Endothelial cell of umbilical vein (primary cell): Measurements from ENCODE around the gene SVIL.
"Not testable (repeated sequence)": the region's sequence is repeated elsewhere in the genome, so short reads cannot be mapped to it uniquely, and the experiment has no call there.

Source experiments
- EZH2 ChIP-seq: IDR thresholded peaks from 2 replicates; pipeline ENCODE4 v1.6.1; 2012; ENCODE audit warnings: borderline replicate concordance, low read depth, mild to moderate bottlenecking, moderate library complexity, low read length, inconsistent platforms; ENCODE audit not compliant: severe bottlenecking
- FOS ChIP-seq: IDR thresholded peaks from 2 replicates; pipeline ENCODE4 v1.6.1; 2011; ENCODE audit warnings: mild to moderate bottlenecking, low read length, moderate library complexity, borderline replicate concordance; ENCODE audit not compliant: insufficient read depth
- GATA2 ChIP-seq: IDR thresholded peaks from 2 replicates; pipeline ENCODE4 v1.7.0; 2011; ENCODE audit warnings: low read depth, mild to moderate bottlenecking, moderate library complexity, mixed read lengths, low read length; ENCODE audit not compliant: insufficient read length, insufficient read depth
- JUN ChIP-seq: IDR thresholded peaks from 2 replicates; pipeline ENCODE4 v1.6.1; 2011; ENCODE audit warnings: borderline replicate concordance, low read depth; ENCODE audit not compliant: insufficient read length, insufficient read depth
- MYC ChIP-seq: IDR thresholded peaks from one replicate; pipeline ENCODE4 v1.6.1; 2011; ENCODE audit warnings: mild to moderate bottlenecking, low read depth, low read length
- POLR2A ChIP-seq: IDR thresholded peaks from 2 replicates; pipeline ENCODE4 v1.6.1; 2012; ENCODE audit warnings: low read depth, mild to moderate bottlenecking, control low read depth, low read length
- POLR2AphosphoS5 ChIP-seq: IDR thresholded peaks from 2 replicates; pipeline ENCODE4 v1.6.1; 2012; ENCODE audit warnings: low read depth, mild to moderate bottlenecking, control low read depth, low read length, moderate library complexity; ENCODE audit not compliant: insufficient read depth
- TF ChIP-seq, protein P1 (sequence below), 2 donors: IDR thresholded peaks; 1 replicate in 1 of 2; 2 replicates in 1 of 2; pipeline ENCODE4 v1.5.1; 2011; ENCODE audit warnings: low read length in 2 of 2, mild to moderate bottlenecking in 2 of 2, moderate library complexity in 2 of 2, control low read depth in 1 of 2, inconsistent platforms in 1 of 2, low read depth in 1 of 2; ENCODE audit not compliant: insufficient read depth in 1 of 2; ENCODE audit errors: extremely low read depth in 1 of 2
- TF ChIP-seq, protein P2 (sequence below): IDR thresholded peaks from 2 replicates; pipeline ENCODE4 v1.6.1; 2011; ENCODE audit not compliant: insufficient read depth, insufficient read length

DNA sequence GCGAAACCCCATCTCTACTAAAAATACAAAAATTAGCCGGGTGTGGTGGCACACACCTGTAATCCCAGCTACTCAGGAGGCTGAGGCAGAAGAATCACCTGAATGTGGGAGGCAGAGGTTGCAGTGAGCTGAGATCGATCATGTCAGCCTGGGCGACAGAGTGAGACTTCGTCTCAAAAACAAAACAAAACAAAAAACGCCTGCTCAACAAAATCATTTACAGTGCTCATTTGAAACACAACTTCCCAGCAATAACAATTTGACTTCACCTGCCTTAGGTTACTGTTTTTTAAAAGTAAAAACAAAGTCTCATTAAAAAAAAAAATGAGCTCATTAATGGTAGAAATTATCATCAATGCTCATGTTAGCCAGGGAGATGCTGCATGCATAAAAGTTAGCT, 10.4 kb downstream of the SVIL start:
- TF ChIP-seq, protein P1, sequence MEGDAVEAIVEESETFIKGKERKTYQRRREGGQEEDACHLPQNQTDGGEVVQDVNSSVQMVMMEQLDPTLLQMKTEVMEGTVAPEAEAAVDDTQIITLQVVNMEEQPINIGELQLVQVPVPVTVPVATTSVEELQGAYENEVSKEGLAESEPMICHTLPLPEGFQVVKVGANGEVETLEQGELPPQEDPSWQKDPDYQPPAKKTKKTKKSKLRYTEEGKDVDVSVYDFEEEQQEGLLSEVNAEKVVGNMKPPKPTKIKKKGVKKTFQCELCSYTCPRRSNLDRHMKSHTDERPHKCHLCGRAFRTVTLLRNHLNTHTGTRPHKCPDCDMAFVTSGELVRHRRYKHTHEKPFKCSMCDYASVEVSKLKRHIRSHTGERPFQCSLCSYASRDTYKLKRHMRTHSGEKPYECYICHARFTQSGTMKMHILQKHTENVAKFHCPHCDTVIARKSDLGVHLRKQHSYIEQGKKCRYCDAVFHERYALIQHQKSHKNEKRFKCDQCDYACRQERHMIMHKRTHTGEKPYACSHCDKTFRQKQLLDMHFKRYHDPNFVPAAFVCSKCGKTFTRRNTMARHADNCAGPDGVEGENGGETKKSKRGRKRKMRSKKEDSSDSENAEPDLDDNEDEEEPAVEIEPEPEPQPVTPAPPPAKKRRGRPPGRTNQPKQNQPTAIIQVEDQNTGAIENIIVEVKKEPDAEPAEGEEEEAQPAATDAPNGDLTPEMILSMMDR (IDR thresholded peaks at IDR 0.05; ENCODE audit: extremely low read depth in 1 of 2, insufficient read depth in 1 of 2, low read depth in 1 of 2, low read length in 2 of 2): not testable (repeated sequence)
- not testable (repeated sequence) for TF ChIP-seq POLR2A, EZH2, POLR2AphosphoS5, MYC, GATA2, JUN, FOS
- TF ChIP-seq, protein P2, sequence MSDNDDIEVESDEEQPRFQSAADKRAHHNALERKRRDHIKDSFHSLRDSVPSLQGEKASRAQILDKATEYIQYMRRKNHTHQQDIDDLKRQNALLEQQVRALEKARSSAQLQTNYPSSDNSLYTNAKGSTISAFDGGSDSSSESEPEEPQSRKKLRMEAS: not testable (repeated sequence)
